ENCODE data around the gene OPCML.

OPCML gene

GRCh38 chr11:132878111-132878510 is 654.2 kb downstream of the OPCML start:
- TF ChIP-seq CTCF (IDR thresholded peaks at IDR 0.05) = no peak

- TF ChIP-seq CTCF (IDR thresholded peaks at IDR 0.05) = no peak
Observed at GRCh38 chr11:132876705-132877104, 655.6 kb downstream of the OPCML start.

- no peak for TF ChIP-seq CTCF (IDR thresholded peaks at IDR 0.05)
Observed at GRCh38 chr11:132876239-132876638, 656.1 kb downstream of the OPCML start.

GRCh38 chr11:132874638-132875037 is 657.7 kb downstream of the OPCML start:
- TF ChIP-seq CTCF (IDR thresholded peaks at IDR 0.05) = no peak

GRCh38 chr11:132873841-132874240 is 658.5 kb downstream of the OPCML start:
- no peak for TF ChIP-seq CTCF (IDR thresholded peaks at IDR 0.05)

- TF ChIP-seq CTCF (IDR thresholded peaks at IDR 0.05) = no peak
Observed at GRCh38 chr11:132872211-132872610, 660.1 kb downstream of the OPCML start.

- no peak for TF ChIP-seq CTCF (IDR thresholded peaks at IDR 0.05)
Observed at GRCh38 chr11:132866783-132867545, 665.3 kb downstream of the OPCML start.

- TF ChIP-seq CTCF (IDR thresholded peaks at IDR 0.05) = no peak
Observed at GRCh38 chr11:132865623-132866022, 666.7 kb downstream of the OPCML start.
